NCI-H1048 (cell line): ENCODE data around the gene AP4M1.
"Not testable (repeated sequence)": the region's sequence is repeated elsewhere in the genome, so short reads cannot be mapped to it uniquely, and the experiment has no call there.

Source experiments
- DNase-seq: peaks from one replicate; lab custom pipeline; 2025; lab: John Stamatoyannopoulos, UW

The AP4M1 gene

DNA sequence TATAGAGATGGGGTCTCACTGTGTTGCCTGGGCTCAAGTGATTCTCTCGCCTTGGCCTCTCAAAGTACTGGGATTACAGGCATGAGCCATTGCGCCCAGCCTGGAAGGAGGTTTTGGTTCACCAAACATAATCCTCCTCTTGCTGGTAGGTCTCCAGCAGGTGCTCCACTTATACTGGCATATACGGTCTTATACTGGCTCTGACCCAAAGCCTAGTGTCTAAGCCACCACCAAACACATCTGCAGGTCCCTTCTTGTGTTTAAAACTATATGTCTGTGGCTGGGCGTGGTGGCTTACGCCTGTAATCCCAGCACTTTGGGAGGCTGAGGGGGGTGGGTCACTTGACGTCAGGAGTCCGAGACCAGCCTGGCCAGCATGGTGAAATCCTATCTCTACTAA, 30.7 kb downstream of the AP4M1 start:
- DNase-seq = no peak

DNA sequence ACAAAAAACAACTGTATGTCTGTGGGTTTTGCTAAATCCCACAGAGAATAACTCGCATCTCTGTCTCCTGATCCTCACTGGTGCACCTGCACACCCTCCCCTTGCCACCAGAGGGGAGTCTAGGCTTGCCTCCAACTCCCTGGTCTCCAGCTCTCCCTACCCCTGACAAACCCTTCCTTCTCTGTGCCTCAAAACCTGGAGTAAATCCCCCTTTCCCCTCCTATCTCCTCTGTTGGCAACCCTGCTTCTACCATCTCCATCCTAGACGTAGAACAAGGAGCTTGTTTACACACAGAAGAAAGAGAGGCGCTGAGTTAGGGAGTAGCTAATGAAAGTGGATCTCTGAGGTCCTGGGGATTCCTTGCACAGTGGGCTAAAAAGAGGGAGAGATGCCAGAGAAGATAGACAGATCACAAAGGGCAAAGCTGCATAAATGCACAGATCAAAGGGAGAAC, 31.3 kb downstream of the AP4M1 start:
- DNase-seq = no peak

DNA sequence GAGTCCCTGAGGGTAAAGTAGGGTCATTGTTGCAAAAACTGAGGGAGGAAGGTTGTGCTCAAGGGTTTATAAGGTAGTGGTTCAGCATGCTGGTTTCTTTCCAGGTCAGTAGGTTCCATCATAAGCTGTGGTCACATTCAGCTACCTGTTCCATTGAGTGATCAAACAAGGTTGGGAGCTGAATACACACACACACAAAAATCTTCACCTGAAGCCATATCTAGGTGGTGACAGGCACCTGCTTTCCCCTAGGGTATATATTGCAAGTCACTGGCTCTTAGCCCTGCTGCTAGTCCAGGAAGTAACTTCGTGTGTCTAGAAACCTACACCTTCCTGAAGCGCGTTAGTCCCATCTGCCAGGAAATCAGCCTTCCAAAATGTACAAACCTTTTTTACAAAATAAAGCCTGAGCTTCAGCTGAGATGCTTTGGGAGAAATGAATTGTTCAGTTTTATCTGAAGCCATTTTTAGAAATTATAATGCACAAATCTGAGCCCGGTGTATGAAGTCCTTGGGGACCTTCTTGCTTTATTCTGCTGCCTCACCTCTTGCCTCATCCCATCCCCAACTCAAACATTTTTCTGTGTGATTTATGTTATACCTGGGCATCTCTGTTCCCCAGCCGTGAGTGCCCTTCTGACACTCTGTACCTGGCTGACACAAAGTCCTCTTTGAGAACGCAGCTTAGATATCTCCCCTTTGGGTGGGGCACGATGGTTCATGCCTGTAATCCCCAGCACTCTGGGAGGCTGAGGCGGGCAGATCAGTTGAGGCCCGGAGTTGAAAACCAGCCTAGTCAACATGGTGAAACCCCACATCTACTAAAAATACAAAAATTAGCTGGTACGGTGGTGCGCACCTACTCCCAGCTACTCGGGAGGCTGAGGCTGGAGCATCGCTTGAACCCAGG, 36.7 kb downstream of the AP4M1 start:
- DNase-seq = no peak

DNA sequence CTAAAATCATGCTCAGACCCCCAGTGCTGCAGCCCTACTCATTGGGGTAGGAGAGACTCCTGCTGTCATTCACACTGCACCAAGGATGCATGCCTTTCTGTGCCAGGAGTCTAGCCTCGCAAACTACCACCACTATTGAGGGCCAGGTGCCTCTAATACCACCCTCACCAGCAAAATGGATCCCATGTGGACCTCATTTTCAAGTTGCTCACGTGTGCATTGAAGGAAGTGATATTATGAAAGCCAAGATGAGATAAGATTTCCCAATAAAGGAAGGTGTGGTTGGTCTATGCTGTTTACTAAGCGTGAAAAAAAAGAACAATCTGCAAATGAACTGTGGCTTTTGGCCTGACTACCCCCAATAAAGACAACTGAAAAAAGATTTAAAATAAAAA, 40.1 kb downstream of the AP4M1 start:
- DNase-seq = no peak

DNA sequence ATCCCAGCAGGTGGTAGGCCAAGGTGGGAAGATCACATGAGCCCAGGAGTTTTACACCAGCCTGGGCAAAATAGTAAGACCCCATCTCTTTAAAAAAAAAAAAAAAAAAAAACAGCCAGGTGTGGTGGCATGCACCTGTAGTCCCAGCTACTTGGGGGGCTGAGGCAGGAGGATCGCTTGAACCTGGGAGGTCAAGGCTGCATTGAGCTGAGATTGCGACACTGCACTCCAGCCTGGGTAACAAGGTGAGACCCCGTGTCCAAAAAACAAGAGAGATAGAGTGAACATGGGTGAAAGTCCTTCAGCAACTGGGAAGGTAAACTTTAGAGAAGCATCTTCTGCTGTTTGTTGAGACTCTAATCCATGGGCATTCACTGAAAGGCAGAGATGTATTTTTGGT, 41.0 kb downstream of the AP4M1 start:
- no peak for DNase-seq

DNA sequence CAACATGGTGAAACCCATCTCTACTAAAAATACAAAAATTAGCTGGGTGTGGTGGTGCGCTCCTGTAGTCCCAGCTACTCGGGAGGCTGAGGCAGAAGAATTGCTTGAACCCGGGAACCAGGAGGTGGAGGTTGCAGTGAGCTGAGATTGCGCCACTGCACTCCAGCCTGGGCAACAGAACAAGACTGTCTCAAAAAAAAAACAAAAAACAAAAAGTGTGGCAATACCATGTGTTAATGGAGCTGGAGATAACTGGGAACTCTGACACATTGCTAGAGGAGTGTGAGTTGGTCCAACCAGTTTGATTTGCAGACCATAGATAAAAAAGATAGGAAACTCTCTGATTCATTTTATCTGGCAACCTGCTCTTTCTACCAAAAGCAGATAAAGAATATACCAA, 44.9 kb downstream of the AP4M1 start:
- not testable (repeated sequence) for DNase-seq

DNA sequence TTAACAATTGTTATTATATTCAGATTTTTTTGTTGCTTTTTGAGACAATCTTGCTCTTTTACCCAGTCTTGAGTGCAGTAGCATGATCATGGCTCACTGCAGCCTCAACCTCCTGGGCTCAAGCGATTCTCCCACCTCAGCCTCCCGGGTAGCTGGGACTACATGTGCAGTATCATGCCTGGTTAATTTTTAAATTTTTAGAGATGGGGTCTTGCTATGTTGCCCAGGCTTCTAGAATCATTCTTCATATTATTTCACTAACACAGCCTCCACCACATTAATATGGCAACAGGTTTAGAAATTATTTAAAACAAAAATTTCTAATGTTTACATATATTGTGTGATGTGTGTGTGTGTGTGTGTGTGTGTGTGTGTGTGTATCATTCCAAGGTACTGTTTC, 45.8 kb downstream of the AP4M1 start:
- DNase-seq = no peak

DNA sequence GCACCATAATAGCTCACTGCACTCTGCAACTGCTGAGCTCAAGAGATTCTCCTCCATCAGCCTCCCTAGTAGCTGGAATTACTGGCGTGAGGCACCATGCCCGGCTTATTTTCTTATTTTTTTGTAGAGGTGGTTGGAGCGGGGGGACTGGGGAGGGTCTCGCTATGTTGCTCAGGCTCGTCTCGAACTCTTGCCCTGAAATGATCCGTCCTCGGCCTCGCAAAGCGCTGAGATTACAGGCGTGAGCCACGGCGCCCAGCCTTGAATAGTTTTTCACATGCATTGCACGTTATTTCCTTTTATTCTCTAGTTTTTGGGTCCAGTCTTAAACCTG, 46.7 kb downstream of the AP4M1 start:
- DNase-seq = no peak

DNA sequence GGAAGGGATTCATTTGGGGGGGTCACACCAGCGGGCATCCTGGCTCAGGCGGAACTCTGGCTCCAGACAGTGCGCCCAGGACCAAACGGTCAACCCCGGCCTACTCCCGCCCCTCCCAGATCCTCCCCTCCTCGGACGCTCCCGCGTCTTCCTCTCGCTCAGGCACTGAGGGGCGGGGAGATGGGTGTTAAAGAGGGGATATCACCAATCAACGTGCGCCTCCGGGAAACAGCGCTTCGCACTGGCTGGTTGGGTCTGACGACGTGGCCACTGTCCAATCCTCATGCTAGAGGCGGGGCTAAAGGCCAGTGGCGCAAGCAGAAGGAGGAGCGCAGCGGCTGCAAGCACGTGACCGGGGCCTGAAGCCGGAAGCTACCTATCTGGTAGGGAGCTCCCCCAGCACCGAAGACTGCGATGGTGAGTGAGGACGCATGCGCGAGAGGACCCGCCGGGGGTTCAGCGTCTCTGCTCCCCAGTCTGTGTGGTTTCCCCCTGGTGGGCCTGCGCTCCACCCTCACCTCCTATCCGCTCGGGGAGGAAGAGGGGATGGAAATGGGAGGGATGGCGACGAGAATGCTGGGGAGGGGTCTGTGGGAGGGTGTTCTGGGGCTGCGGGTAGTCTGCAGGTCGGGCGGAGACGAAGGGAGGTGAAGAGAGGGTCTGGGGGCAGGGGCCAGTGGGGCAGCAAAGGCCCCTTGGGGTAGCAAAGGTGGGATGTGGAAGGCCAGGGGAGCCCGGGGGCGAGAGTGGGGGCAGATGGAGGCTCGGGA, 47.3 kb downstream of the AP4M1 start, which contains the start of gene LAMTOR4:
TSS of gene LAMTOR4 (plus strand) at position 360 of the 770 bp plus-strand sequence. CDS start at position 415, 55 bp downstream.
- DNase-seq = peak; percentile 97

DNA sequence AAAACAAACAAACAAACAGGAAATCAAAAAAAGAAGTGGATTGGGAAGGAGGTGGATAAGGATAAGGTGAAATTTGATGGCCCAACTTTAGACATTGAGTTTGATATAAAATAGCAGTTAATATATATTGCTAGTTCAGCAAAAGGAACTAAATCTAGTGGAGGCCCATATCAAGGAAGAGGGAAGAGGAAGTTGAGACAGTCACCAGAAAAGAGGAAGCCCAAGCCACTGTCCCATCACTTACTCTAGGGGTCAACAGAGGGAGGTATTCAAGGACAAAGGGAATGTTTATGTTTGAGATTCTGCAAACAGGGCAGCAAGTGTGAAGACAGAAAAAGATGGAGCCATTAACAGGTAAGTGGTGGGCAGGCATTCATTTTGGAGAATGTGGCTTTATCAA, 51.0 kb downstream of the AP4M1 start:
- no peak for DNase-seq

DNA sequence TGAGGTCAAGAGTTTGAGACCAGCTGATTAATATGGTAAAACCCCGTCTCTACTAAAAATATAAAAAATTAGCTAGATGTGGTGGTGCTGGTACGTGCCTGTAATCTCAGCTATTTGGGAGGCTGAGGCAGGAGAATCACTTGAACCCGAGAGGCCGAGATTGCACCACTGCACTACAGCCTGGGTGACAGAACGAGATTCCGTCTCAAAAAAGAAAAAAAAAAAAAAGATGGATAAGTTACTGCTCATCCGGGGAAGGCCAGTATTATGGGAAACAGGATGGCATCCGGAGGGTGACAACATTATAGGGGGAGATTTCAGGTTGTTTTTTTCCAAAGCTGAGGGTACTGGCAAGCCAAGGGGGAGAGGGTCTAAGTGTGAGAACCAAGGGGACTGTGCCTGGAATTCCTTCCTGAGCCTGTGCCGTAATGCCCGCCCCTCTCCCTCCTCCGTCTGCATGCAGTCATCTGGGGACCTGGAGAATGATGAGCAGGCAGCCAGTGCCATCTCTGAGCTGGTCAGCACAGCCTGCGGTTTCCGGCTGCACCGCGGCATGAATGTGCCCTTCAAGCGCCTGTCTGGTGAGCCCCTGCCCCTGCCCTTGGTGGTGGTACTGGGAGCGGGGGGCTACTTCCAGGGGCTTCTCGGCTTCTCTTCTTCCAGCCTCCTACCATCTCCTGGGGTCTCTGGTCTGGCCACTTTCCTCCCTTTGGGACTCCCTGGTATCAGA, 51.7 kb downstream of the AP4M1 start:
- DNase-seq = no peak

DNA sequence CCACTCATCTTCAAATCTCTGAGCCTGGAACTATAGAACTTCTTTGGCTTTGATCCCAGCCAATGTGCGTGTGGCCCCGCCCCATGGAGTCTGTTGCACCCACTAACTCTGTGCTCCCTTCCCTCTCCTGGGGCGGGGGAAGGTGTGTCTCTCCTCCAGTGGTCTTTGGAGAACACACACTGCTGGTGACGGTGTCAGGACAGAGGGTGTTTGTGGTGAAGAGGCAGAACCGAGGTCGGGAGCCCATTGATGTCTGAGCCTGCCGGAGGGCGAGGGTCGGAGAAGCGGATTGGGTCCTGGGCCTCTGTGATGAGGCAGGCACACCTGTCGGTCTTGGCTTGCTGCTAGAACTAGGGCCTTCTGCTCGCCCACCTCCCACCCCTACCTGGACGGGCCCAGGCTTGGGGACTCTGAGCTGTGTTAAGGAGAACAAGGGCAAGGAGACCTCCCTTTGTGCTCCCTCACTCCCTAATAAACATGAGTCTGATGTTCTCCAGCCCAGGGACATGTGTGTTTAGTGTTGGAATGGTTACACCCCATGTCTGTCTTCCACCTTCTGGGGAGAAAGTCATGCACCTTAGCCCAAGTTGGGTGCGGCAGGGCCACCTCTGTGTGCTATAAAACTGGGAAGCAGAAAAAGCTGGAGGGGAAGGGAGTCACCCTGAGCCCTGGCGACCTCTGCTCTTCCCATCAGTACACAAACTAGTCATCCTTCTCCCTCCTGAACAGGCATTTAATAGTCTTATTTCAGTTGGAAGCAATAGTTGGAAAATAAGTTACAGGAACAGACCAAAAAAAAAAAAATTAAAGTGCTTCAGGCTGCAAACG, 52.5 kb downstream of the AP4M1 start:
- DNase-seq = no peak

DNA sequence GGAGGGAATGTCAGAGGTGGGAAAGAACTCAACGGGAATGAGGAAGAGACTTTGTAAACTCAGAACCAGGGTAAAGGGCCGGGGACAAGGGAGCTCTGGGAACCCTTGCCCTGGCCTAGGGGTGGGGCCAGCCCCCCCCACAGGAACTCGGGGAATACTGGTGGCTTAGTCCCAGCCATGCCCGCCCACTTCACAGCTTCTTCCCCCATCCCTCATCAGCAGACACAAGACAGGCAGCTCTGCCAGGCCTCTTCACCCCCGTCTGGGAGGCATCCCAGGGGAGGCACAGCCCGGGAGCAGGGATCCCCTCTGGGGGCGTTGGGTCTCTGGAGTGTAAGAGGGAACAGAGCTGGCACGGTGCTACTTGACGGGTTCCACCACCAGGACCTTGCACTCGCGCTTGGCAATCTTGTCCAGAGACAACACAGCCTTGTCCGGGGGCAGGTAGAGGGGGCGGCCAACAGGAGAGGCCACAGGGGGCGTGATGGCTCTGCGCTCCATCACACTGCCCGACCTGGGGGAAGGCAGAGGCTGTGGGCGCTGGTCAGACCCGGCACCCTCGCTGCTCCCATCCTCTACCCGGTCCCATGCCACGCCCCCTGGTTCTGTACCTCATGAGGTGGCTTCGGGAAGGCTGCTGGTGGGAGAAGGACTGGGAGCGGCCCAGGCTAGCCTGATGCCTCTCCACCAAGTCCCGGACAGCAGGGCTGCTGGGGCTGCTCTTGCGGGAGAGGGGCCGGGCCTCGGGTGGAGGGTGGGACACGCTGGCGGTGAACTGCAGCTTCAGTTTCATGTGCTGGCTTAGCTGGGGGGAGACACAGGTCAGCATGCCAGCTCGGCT, 53.4 kb downstream of the AP4M1 start:
- DNase-seq = no peak

DNA sequence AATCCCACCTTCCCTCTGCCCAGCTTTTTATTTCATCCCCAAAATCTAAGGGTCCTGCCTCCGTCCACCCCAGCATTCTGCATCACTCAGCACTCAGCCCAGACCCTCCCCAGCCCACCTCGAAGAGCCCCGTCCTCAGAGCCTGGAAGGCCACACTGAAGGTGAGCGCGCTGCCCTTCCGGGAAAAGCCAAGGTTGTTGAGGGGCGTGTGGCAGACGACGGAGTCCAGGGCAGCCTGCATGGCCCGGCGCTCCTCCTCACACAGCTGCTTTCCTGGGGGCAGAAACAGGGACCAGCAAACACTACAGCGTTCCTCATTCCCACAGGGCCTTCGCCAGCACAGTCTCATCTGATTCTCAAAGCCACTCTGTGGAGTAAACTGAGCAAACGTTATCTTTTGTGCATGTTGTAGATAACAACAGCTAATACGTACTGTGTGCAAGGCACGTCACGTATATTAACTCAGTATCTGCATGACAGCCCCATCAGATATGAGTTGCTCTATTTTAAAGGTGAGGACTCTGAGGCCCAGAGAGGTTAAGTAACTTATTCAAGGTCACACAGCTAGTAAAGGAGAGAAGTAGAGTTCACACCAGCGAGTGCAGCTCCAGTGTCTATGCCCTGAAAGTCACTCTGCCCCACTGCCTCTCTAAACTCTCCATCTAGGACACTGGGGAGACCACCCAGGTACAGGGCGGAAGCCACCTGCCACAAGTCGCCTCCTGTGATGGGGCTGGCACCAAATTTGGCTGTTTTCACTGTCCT, 54.3 kb downstream of the AP4M1 start:
- DNase-seq = no peak

DNA sequence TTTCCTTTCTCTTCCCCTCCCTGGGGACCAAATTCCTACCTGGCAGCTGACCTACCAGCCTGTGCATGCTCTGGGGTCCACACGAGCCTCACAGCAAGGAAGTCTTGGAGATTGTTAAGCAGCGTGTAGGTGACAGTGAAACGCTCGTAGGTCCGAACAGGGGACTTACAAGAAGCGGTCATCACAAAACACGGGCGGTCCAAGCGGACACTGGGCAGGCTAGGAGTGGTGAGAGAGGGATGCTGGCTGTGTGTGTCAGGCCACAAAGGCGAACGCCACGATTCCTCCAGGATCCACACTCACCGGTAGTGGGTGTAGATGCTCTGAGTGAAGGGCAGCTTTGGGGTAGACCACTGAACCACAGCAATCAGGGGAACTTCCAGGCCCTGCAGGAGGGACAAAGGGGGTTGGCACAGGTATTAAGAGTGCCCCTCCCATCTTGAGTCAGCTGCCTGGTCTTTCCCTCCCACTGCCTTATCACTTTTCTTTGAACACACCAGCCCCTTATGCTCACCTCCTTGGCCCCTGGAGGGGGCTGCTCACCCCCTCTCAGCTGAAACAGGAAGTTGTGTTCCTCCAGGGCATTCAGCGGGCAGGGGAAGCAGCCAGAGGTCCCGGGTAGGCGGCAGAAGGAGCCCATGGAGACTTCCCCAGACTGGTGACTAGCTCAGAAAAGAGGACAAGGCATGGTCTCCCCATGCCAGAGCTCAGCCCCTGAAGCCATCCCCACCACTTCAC, 55.1 kb downstream of the AP4M1 start:
- no peak for DNase-seq

DNA sequence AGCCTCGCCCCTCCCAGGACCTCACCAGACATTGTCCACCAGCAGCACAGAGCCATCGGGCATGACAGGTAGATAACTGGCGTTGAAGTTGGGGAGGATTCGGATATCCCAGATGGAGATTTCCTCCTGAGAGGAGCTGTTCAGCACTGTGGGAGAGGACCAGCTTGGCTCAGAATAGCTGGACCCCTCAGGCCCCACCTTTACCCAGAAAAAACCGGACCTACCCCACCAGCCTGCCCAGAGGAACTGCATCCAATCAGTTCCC, 55.6 kb downstream of the AP4M1 start:
- no peak for DNase-seq

DNA sequence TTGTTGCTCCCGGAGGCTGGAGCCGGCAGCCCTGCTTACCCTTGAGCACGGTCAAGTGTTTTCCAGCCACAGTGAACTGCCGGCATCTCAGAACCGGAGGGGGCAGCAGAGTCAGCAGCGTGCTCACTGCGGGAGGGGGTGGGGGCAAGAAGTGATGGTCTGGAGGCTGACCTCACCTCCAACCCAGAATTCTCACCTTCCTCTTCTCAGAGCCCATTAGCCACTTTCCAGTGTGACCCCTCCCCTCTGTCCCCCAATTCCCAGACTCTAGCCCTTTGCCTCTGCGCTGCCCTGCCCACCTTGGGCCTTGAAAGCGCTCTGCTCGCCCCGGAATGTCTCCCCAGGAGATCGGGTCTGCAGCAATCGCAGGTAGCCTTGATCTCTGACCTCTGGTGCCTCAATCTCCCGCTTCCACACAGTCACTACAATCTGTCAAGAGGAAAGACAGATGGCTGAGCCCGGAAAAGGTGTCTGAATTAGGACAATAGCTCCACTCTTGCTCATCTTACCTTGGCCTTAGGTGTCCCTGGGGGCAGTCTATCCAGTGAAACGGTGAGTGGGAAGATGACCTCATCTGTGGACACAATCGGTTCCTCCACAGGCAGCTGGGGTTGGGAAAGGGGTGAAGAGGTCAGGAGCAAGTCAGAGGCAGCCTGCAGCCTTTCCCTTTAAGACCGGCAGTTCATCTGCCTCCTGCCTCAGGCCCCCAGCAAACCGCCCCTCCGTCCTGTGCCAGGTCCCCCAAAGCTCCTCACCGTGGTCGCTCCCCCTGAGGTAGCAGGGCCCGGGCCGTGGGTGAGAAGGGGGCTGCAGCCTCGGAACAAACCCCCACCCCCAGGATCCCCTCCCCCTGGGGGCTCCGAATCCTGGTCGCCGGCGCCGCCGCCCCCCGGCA, 56.1 kb downstream of the AP4M1 start:
- DNase-seq = no peak
